H1 (cell line): ENCODE measurements around the gene RRAS2. TPM values are rescaled to one million over a fixed set of nuclear protein-coding genes. Genes with fewer than 3 reads are reported as not detected.

Experiments
- CTCF ChIA-PET: fragments of 300-600 bp; sonication (Branson Sonifier 250); formaldehyde crosslinking; loops from one replicate; lab custom pipeline; 2021; ENCODE audit not compliant: partially characterized antibody; lab: Charles Lee
- POLR2A ChIA-PET: fragments of 300-600 bp; sonication (Branson Sonifier 250); formaldehyde crosslinking; loops from one replicate; lab custom pipeline; 2021; ENCODE audit warnings: inconsistent platforms; ENCODE audit not compliant: partially characterized antibody; lab: Charles Lee
- DNase-seq, 2 experiments: peaks; one replicate each; pipeline versions ENCODE4 v3.0.0 to v3.0.0-alpha.2; 2010 to 2022; ENCODE audit warnings: low spot score in 2 of 2, low read depth in 1 of 2, mixed read lengths in 1 of 2
- FAIRE-seq: peaks from 2 replicates; lab custom pipeline; 2011; peaks lifted over from hg19 to GRCh38; lab: Jason Lieb, UNC
- H2AFZ ChIP-seq: 2 replicates; pipeline ENCODE4 v1.8.1; 2012; ENCODE audit warnings: low read length, inconsistent platforms
- H2AK5ac ChIP-seq: 2 replicates; pipeline ENCODE4 v1.6.1; 2013; ENCODE audit warnings: low read depth, low read length
- H2BK120ac ChIP-seq: replicated peaks from 2 replicates; pipeline ENCODE3; 2013; ENCODE audit warnings: low read depth, low read length, inconsistent platforms
- H2BK12ac ChIP-seq: 2 replicates; pipeline ENCODE4 v1.6.1; 2013; ENCODE audit warnings: low read depth, low read length
- H2BK15ac ChIP-seq: 2 replicates; pipeline ENCODE4 v1.6.1; 2013; ENCODE audit warnings: low read length
- H2BK20ac ChIP-seq: 2 replicates; pipeline ENCODE4 v1.6.1; 2013; ENCODE audit warnings: low read length
- H2BK5ac ChIP-seq: 2 replicates; pipeline ENCODE4 v1.6.1; 2013; ENCODE audit warnings: low read depth, low read length
- H3K14ac ChIP-seq: 2 replicates; pipeline ENCODE4 v1.6.1; 2013; ENCODE audit warnings: inconsistent platforms; ENCODE audit not compliant: insufficient read length
- H3K18ac ChIP-seq: 2 replicates; pipeline ENCODE4 v1.6.1; 2013; ENCODE audit warnings: low read length; ENCODE audit errors: extremely low read depth
- H3K23ac ChIP-seq: 2 replicates; pipeline ENCODE4 v1.6.1; 2013; ENCODE audit warnings: inconsistent platforms; ENCODE audit not compliant: insufficient read length
- H3K23me2 ChIP-seq: 2 replicates; pipeline ENCODE4 v1.6.1; 2013; ENCODE audit warnings: low read depth, low read length
- H3K27ac ChIP-seq: 2 replicates; pipeline ENCODE4 v1.6.1; 2011; ENCODE audit warnings: low read depth, low read length, inconsistent platforms
- H3K27me3 ChIP-seq, 4 experiments: replicated peaks in 1 of 4; 1 replicate in 1 of 4; 2 replicates in 3 of 4; pipeline versions ENCODE4 v1.6.1 to v1.8.1; 2011 to 2013; ENCODE audit warnings: low read length in 3 of 4, mild to moderate bottlenecking in 3 of 4, inconsistent platforms in 2 of 4, mixed read lengths in 2 of 4, moderate library complexity in 1 of 4; ENCODE audit not compliant: control insufficient read depth in 3 of 4, insufficient read depth in 3 of 4; ENCODE audit errors: extremely low read depth in 1 of 4
- H3K36me3 ChIP-seq, 4 experiments: 2 replicates each; pipeline versions ENCODE4 v1.6.1 to v1.8.1; 2011 to 2013; ENCODE audit warnings: mild to moderate bottlenecking in 4 of 4, low read length in 3 of 4, moderate library complexity in 2 of 4, control low read depth in 1 of 4, inconsistent platforms in 1 of 4; ENCODE audit not compliant: insufficient read depth in 4 of 4, control insufficient read depth in 2 of 4
- H3K4ac ChIP-seq: replicated peaks from 2 replicates; pipeline ENCODE3; 2013; ENCODE audit warnings: low read length, low read depth, mixed read lengths, inconsistent platforms; ENCODE audit not compliant: insufficient read length
- H3K4me1 ChIP-seq, 4 experiments: replicated peaks in 1 of 4; 1 replicate in 1 of 4; 2 replicates in 3 of 4; pipeline versions ENCODE4 v1.6.1 to v1.8.1; 2011 to 2013; ENCODE audit warnings: low read length in 3 of 4, inconsistent platforms in 2 of 4, mixed read lengths in 1 of 4; ENCODE audit not compliant: insufficient read depth in 4 of 4, control insufficient read depth in 3 of 4
- H3K4me2 ChIP-seq, 2 experiments: 2 replicates each; pipeline versions ENCODE4 v1.6.1 to v1.8.1; 2011 to 2013; ENCODE audit warnings: low read depth in 2 of 2, low read length in 2 of 2, control low read depth in 1 of 2, inconsistent platforms in 1 of 2, mild to moderate bottlenecking in 1 of 2; ENCODE audit not compliant: insufficient read depth in 1 of 2
- H3K4me3 ChIP-seq, 4 experiments: fragments of 200-600, 300-600 bp in 1 of 4; sonication (generic), shearing (Covaris generic), sonication (Bioruptor Twin) in 1 of 4; 2 replicates each; pipeline versions ENCODE4 v1.5.1 to v1.8.1; 2011 to 2016; ENCODE audit warnings: low read length in 4 of 4, low read depth in 3 of 4, control low read depth in 2 of 4, inconsistent platforms in 2 of 4, mild to moderate bottlenecking in 2 of 4, mixed read lengths in 1 of 4, moderate library complexity in 1 of 4; ENCODE audit not compliant: insufficient read depth in 2 of 4; ENCODE audit errors: extremely low read depth in 1 of 4
- H3K56ac ChIP-seq: replicated peaks from 2 replicates; pipeline ENCODE3; 2013; ENCODE audit warnings: low read depth, mild to moderate bottlenecking, mixed read lengths, low read length, inconsistent platforms; ENCODE audit not compliant: insufficient read length
- H3K79me1 ChIP-seq: 2 replicates; pipeline ENCODE4 v1.6.1; 2013; ENCODE audit warnings: low read depth, low read length, control low read depth
- H3K79me2 ChIP-seq, 2 experiments: 2 replicates each; pipeline versions ENCODE4 v1.6.1 to v1.8.1; 2012 to 2013; ENCODE audit warnings: low read length in 2 of 2, mild to moderate bottlenecking in 2 of 2, inconsistent platforms in 1 of 2; ENCODE audit not compliant: insufficient read depth in 2 of 2, control insufficient read depth in 1 of 2
- H3K9ac ChIP-seq, 4 experiments: replicated peaks in 1 of 4; 1 replicate in 1 of 4; 2 replicates in 3 of 4; pipeline versions ENCODE4 v1.6.1 to v1.8.1; 2011 to 2013; ENCODE audit warnings: low read depth in 3 of 4, low read length in 3 of 4, control low read depth in 2 of 4, mild to moderate bottlenecking in 2 of 4, moderate library complexity in 2 of 4, inconsistent platforms in 1 of 4; ENCODE audit errors: extremely low read depth in 1 of 4
- H3K9me3 ChIP-seq, 2 experiments: 2 replicates each; pipeline versions ENCODE4 v1.6.1 to v1.8.1; 2012 to 2013; ENCODE audit warnings: mild to moderate bottlenecking in 2 of 2, moderate library complexity in 2 of 2, control low read depth in 1 of 2, inconsistent platforms in 1 of 2, low read depth in 1 of 2, low read length in 1 of 2, mixed read lengths in 1 of 2; ENCODE audit not compliant: insufficient read depth in 2 of 2
- H4K20me1 ChIP-seq, 2 experiments: replicated peaks in 1 of 2; 2 replicates each; pipeline versions ENCODE3 to v1.8.1; 2011 to 2013; ENCODE audit warnings: inconsistent platforms in 2 of 2, low read length in 2 of 2, mild to moderate bottlenecking in 1 of 2; ENCODE audit not compliant: insufficient read depth in 2 of 2, control insufficient read depth in 1 of 2
- H4K5ac ChIP-seq: 2 replicates; pipeline ENCODE4 v1.6.1; 2013; ENCODE audit warnings: low read length, low read depth, mixed read lengths, inconsistent platforms; ENCODE audit not compliant: insufficient read length
- H4K8ac ChIP-seq: 2 replicates; pipeline ENCODE4 v1.8.0; 2013; ENCODE audit warnings: mild to moderate bottlenecking, moderate library complexity, low read length, inconsistent platforms; ENCODE audit not compliant: insufficient read depth; ENCODE audit errors: extremely low read depth
- H4K91ac ChIP-seq: replicated peaks from 2 replicates; pipeline ENCODE3; 2013; ENCODE audit warnings: low read length, mixed read lengths, inconsistent platforms; ENCODE audit not compliant: insufficient read length
- CHD1 ChIP-seq: IDR thresholded peaks from 2 replicates; pipeline ENCODE4 v1.6.1; 2012; ENCODE audit warnings: low read depth, low read length, improper control_type of control experiment
- EGR1 ChIP-seq: IDR thresholded peaks from 2 replicates; pipeline ENCODE4 v1.6.1; 2011; ENCODE audit warnings: low read depth, low read length, borderline replicate concordance
- HDAC2 ChIP-seq, 2 experiments: fragments of 300-600 bp in 1 of 2; sonication (generic) in 1 of 2; IDR thresholded peaks; 2 replicates each; pipeline ENCODE4 v1.6.1; 2011 to 2012; ENCODE audit warnings: low read depth in 2 of 2, low read length in 2 of 2, mild to moderate bottlenecking in 2 of 2, moderate library complexity in 2 of 2, borderline replicate concordance in 1 of 2, inconsistent platforms in 1 of 2
- KDM1A ChIP-seq: fragments of 200-600, 300-600 bp; sonication (generic); IDR thresholded peaks from 2 replicates; pipeline ENCODE4 v1.7.1; 2016; ENCODE audit warnings: mild to moderate bottlenecking, low read length, borderline replicate concordance
- KDM4A ChIP-seq: IDR thresholded peaks from one replicate; pipeline ENCODE4 v1.7.1; 2012; ENCODE audit warnings: low read depth, mild to moderate bottlenecking, moderate library complexity, low read length, inconsistent platforms; ENCODE audit not compliant: severe bottlenecking
- NANOG ChIP-seq: IDR thresholded peaks from 2 replicates; pipeline ENCODE4 v1.6.1; 2011; ENCODE audit warnings: low read length, low read depth, mild to moderate bottlenecking, inconsistent platforms; ENCODE audit not compliant: insufficient read depth, poor library complexity, severe bottlenecking
- NRF1 ChIP-seq: IDR thresholded peaks from 2 replicates; pipeline ENCODE4 v1.6.1; 2011; ENCODE audit warnings: mild to moderate bottlenecking, low read depth, low read length, improper control_type of control experiment
- PHF8 ChIP-seq: fragments of 200-600 bp; sonication (generic); conservative IDR thresholded peaks from 2 replicates; pipeline ENCODE4 v1.7.1; 2012; ENCODE audit warnings: low read depth, mild to moderate bottlenecking, inconsistent platforms, low read length, moderate library complexity
- RBBP5 ChIP-seq: IDR thresholded peaks from 2 replicates; pipeline ENCODE4 v1.7.1; 2012; ENCODE audit warnings: low read depth, mild to moderate bottlenecking, inconsistent platforms, low read length, moderate library complexity, borderline replicate concordance
- RFX5 ChIP-seq: IDR thresholded peaks from 2 replicates; pipeline ENCODE4 v1.6.1; 2011; ENCODE audit warnings: low read depth, low read length, improper control_type of control experiment, borderline replicate concordance
- SAP30 ChIP-seq: fragments of 300-600 bp; sonication (generic); IDR thresholded peaks from 2 replicates; pipeline ENCODE4 v1.7.1; 2012; ENCODE audit warnings: low read length, moderate library complexity, mild to moderate bottlenecking, inconsistent platforms; ENCODE audit not compliant: insufficient read depth, insufficient replicate concordance
- TAF7 ChIP-seq: optimal IDR thresholded peaks from 2 replicates; pipeline ENCODE3; 2011; ENCODE audit warnings: low read depth, mild to moderate bottlenecking, inconsistent platforms, low read length, moderate library complexity, borderline replicate concordance
- WGBS, 2 experiments: shearing (Covaris generic) in 1 of 2; methylation state at CpG; one replicate each; pipeline versions ENCODE4 v1.1.6 to v1.1.7; 2013 to 2015; ENCODE audit warnings: low lambda C conversion rate in 2 of 2, mixed read lengths in 2 of 2, inconsistent platforms in 1 of 2, low coverage in 1 of 2, missing lambda C conversion rate in 1 of 2; ENCODE audit not compliant: insufficient replicate concordance in 2 of 2, insufficient coverage in 1 of 2, insufficient read length in 1 of 2; ENCODE audit errors: extremely low coverage in 1 of 2, missing lambda C conversion rate in 1 of 2; 5-methylcytosine and 5-hydroxymethylcytosine counted together
- polyA plus RNA-seq, 7 experiments: library from polyadenylated mRNA; depleted of rRNA in 3 of 7; stranded (reverse) in 5 of 7; unstranded in 2 of 7; fragments of >200 nt in 5 of 7; fragments of 200-250 nt in 2 of 7; gene quantifications; 1 replicate in 5 of 7; 2 replicates in 1 of 7; 4 replicates in 1 of 7; pipeline versions ENCODE4 v1.2.1 to v1.2.3, GENCODE V29; 2011 to 2013; ENCODE audit warnings: missing spikeins in 2 of 7, mixed read lengths in 2 of 7
- total RNA-seq: library from RNA; stranded (reverse); fragmentation: NEBNext Ultra II Directional; extraction: Animal tissue kit (Norgen Biotek cat#: 25700); gene quantifications from 2 replicates; pipeline ENCODE4 v1.2.1, GENCODE V29; 2021

RRAS2 gene
- total and polyA plus RNA-seq, 2 of the 8 experiments (the other 6 are each of a cell fraction or from before 2014, with no cell fraction given), result 72.3 to 234 TPM

DNA sequence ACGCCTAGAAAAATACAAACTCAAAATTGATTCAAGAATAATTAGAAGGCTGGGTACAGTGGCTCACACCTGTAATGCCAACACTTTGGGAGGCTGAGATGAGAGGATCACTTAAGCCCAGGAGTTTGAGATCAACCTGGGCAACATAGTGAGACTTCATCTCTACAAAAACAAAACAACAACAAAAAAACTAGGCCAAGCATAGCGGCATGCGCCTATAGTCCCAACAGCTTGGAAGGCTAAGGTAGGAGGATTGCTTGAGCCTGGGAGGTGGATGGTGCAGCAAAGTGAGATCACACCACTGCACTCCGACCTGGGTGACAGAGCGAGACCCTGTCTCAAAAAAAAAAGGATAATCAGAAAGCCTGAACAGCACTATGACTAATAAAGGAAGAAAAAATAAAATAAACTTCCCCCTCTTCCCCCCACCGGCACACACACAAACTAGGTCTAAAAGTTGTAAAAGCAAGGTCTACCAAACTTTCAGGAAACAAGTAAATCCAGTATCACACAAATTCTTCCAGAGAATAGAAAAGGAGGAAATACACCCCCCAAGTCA, 35.8 kb downstream of the RRAS2 start:
- Histone ChIP-seq H3K4ac (no peak overlapping the region), H3K4me3 (no peak overlapping the region), H4K8ac (no peak overlapping the region), H3K23ac (no peak overlapping the region), H3K79me2 (peaks cover 24 to 97% of the 10 kb centered on the region in 2 experiments), H3K14ac (no peak overlapping the region), H3K27me3 (no peaks in the 10 kb centered on the region), H3K56ac (no peak overlapping the region), H3K4me1 (peaks cover 6 to 17% (median 7%) of the 10 kb centered on the region in 4 experiments; a peak in 6 of 7 replicates), H2BK5ac (no peak overlapping the region), H3K4me2 (no peak overlapping the region), H4K5ac (no peak overlapping the region), H2BK120ac (no peak overlapping the region), H4K20me1 (peaks cover 6 to 10% of the 10 kb centered on the region in 2 experiments), H3K36me3 (no peaks in the 10 kb centered on the region), H2BK12ac (no peak overlapping the region), H2BK20ac (no peak overlapping the region), H2BK15ac (no peak overlapping the region), H2AFZ (no peak overlapping the region), H3K27ac (no peak overlapping the region), H3K9ac (no peak overlapping the region), H2AK5ac (no peak overlapping the region), H3K79me1 (no peaks in the 10 kb centered on the region; the same call in none of the 2 replicates), H4K91ac (no peak overlapping the region), H3K23me2 (no peaks in the 10 kb centered on the region), H3K18ac (no peak overlapping the region), H3K9me3 (no peaks in the 10 kb centered on the region)
- no peak for DNase-seq
- ChIA-PET CTCF (interaction anchor here (1.6 kb wide), 1 partner anchor 95 kb away, joined by 3 read pairs; no protein-coding TSS in a partner anchor), POLR2A (interaction anchor here (1.0 kb wide), 1 partner anchor 11 kb away, joined by 8 read pairs; no protein-coding TSS in a partner anchor)
- WGBS, 2 experiments, result 91% methylated on average over 6 of the region's 6 CpGs; no CpG with 5 or more reads in 1 of the 2 experiments
- FAIRE-seq, result no peak
- TF ChIP-seq HDAC2 (IDR thresholded peaks at IDR 0.05; ENCODE audit: borderline replicate concordance in 1 of 2, low read depth in 2 of 2, low read length in 2 of 2) (no peak), RFX5 (no peak), TAF7 (no peak), CHD1 (no peak), KDM4A (no peak), NRF1 (no peak), RBBP5 (no peak), SAP30 (no peak), KDM1A (no peak), NANOG (no peak), EGR1 (no peak), PHF8 (no peak)
